Astrocyte of the cerebellum (primary cell): Measurements from ENCODE around the gene GFOD1.

Experiments used
- DNase-seq: peaks from one replicate; pipeline ENCODE4 v3.0.0-alpha.2; 2011; ENCODE audit warnings: low read depth
- H3K4me3 ChIP-seq: 2 replicates; pipeline ENCODE4 v1.5.1; 2011; ENCODE audit warnings: mild to moderate bottlenecking, low read depth, low read length, moderate library complexity
- in situ Hi-C: cut with HindIII; loops from 2 replicates; pipeline ENCODE4 v1.10.0; 2017; ENCODE audit warnings: low sequenced_read_pairs
- TF ChIP-seq, protein P1 (sequence below): IDR thresholded peaks from 2 replicates; pipeline ENCODE4 v1.5.1; 2012; ENCODE audit warnings: low read length, low read depth, moderate library complexity, mild to moderate bottlenecking; ENCODE audit errors: missing control alignments

The GFOD1 gene

DNA sequence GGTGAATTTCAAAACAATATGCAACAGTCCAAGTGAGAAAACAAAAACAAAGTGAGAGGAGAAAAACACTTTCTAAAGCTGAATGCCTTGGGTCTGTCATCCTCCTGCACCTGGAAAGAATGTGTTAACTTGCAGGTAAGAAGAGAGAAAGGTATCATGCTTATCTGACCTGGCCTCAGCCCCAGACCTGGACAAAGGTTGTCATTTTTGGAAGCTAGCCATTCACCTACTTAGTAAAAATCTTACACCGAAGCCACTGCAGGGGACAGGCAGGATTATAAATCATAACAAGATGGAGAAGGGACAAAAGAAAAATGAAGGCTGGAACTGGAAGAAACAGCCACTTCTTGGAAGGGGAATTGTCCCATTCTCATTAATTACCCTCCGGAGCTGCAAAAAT lies 69.4 kb downstream of the GFOD1 start:
- in situ Hi-C loops = no loop called here

DNA sequence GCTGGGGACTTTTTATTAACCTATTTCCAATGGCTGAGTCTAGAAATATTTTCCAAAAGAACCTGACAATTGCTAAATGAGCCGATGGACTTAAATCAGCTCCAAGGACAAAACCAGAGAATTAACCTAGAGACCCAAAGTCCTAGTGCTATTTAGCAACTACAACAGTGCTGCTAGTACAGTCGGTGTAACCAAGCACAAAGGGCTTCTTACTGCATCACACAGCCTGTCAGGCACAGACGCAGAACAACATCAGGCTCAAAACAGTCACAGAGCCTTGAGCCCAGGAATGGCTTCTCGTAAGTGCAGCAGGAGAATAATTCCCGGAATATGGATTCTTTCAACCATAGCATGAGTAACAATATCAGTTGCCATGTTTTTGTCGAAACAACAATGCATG lies 70.0 kb downstream of the GFOD1 start:
- no peak overlapping the region for H3K4me3 ChIP-seq
- DNase-seq = no peak
- TF ChIP-seq, protein P1, sequence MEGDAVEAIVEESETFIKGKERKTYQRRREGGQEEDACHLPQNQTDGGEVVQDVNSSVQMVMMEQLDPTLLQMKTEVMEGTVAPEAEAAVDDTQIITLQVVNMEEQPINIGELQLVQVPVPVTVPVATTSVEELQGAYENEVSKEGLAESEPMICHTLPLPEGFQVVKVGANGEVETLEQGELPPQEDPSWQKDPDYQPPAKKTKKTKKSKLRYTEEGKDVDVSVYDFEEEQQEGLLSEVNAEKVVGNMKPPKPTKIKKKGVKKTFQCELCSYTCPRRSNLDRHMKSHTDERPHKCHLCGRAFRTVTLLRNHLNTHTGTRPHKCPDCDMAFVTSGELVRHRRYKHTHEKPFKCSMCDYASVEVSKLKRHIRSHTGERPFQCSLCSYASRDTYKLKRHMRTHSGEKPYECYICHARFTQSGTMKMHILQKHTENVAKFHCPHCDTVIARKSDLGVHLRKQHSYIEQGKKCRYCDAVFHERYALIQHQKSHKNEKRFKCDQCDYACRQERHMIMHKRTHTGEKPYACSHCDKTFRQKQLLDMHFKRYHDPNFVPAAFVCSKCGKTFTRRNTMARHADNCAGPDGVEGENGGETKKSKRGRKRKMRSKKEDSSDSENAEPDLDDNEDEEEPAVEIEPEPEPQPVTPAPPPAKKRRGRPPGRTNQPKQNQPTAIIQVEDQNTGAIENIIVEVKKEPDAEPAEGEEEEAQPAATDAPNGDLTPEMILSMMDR = no peak
- in situ Hi-C loops = no loop called here

More for the DNA sequence above, 69.4 kb downstream of the GFOD1 start:
- no peak overlapping the region for H3K4me3 ChIP-seq
- no peak for DNase-seq
- TF ChIP-seq, protein P1 = no peak

DNA sequence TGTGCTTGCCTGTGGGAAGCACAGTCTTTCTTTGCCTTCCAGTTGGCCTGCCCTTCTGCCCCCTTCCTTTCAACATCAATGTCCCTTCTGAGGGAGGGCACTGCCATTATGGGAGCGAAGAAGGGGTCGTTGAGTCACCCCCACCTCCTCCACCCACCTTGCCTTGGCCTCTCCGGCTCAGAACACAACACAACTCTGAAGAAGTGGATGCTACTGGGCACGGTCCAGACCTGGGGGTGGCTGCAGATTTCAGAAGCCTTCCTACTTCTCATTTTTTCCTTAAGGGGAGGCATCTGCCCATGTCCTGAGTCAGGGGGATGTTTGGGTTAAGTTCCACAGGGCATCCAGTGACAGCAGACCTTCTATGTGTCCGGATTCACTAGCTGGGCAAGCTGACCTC lies 72.1 kb downstream of the GFOD1 start:
- no peak overlapping the region for H3K4me3 ChIP-seq
- no peak for DNase-seq
- in situ Hi-C loops = no loop called here
- TF ChIP-seq, protein P1 = no peak

DNA sequence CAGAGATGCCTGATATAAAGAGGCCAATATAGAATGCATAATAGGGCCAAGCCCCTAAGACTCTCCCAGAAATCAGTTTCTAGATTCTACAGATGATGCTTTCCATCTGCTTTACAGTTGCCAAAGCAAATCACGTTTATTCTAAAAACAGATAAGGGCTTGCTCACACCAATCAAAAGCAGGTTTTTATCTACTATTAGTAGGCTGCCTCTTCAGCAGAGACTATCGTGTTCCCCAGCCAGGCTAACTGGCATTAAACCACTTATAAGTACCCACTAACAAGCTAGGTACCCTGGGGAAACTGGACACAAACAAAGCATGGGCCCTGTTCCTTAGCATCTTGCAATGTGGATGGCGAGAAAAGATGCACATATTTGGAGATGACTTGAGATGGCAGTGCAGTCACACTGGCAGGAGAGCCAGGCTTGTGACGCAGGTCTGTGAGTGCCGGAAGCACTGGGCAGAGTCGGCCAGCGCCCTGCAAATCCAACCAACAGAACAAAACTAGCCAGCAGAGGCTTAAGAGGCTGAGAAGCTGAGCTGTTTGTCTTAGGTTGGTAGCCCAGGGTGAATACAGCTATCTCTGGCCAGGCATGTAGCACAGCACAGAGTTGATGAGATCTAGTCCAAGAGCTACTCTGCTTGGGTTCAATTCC lies 73.4 kb downstream of the GFOD1 start:
- H3K4me3 ChIP-seq = no peak overlapping the region
- in situ Hi-C loops = no loop called here
- TF ChIP-seq, protein P1 = no peak
- no peak for DNase-seq

DNA sequence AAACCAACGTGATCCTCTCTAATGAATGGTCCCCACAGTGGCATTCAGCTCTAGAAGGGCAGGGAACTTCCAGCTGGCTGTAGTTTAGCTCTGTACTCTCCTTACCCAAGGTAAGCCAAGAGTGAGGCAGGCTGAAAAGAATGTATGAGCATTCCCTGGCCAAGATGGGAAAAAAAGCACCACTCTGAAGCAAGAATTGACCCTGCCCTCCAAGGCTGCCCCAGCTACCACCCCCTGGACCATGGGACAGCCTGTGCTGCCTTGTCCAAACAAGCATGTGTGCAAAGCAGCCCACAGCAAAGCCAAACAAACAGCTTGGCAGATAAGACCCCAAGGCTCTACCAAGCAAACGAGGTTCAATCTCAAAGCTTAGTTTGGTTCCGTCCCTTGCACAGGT lies 73.9 kb downstream of the GFOD1 start:
- in situ Hi-C loops = no loop called here
- no peak overlapping the region for H3K4me3 ChIP-seq
- DNase-seq = no peak
- TF ChIP-seq, protein P1 = no peak

DNA sequence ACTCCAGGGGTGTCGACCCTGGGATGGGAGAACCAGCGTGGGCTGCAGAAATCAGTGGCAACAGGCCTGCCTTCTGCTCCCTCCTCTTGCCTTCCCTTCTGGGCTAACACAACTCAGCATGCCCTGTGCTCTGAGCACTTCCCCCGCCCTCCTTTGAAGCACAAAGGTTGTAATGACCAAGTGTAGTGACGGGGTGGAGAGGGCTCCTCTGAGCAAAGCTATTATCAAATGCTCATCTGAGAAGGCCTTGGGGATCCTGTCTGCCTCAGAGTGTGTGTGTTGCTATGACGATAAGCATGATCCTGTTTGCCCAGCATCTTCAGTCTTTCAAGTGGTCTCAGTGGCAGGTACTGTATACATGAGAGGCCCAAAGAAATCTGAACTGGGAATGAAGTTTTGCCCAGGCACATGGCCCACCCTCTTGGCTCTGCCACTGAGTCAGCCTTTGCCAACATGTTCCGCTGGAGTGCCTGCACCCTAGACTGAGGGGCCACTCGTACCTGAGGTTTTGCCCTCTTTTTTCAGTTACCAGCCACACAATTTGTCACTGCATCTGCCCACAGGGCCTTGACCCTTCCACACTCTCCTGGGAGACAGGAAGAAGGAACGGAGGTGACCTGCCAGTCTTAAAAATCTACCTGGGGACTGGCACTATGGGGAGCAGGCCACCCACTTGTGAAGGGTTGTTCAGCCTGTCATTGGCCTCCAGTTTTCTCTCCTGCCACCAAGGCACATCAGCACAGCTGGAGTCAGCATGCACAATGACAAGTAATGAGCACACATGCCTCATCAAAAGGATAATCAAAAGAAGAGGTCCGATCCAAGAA lies 74.5 kb downstream of the GFOD1 start:
- in situ Hi-C loops = no loop called here
- no peak overlapping the region for H3K4me3 ChIP-seq
- no peak for DNase-seq
- TF ChIP-seq, protein P1 = no peak
